Ishikawa (cell line): ENCODE measurements around the gene MRO.

Experiments
- MAX ChIP-seq: IDR thresholded peaks from 2 replicates; pipeline ENCODE4 v1.6.1; 2012
- RAD21 ChIP-seq: IDR thresholded peaks from 2 replicates; pipeline ENCODE4 v1.6.1; 2012; ENCODE audit warnings: low read depth
- REST ChIP-seq: IDR thresholded peaks from 2 replicates; pipeline ENCODE4 v1.6.1; 2012; ENCODE audit warnings: low read depth, mild to moderate bottlenecking
- USF1 ChIP-seq: IDR thresholded peaks from 2 replicates; pipeline ENCODE4 v1.6.1; 2012
- YY1 ChIP-seq: IDR thresholded peaks from 2 replicates; pipeline ENCODE4 v1.6.1; 2012; ENCODE audit warnings: low read depth

- no peak for TF ChIP-seq REST
- TF ChIP-seq USF1: peak; percentile 85
- no peak for TF ChIP-seq RAD21
- peak; percentile 32; the same call in 1 of the 2 replicates for TF ChIP-seq MAX
- TF ChIP-seq YY1: no peak
Observed at GRCh38 chr18:50836521-50836957, 16.7 kb upstream of the MRO start.
